Gastroesophageal sphincter (tissue), 3 donors: ENCODE results near the gene TMCC1.
A peak's percentile ranks its signal among the peaks of the same experiment; 100 is the strongest.

Source experiments
- POLR2A ChIP-seq, 2 donors: fragments of 450-650 bp; IDR thresholded peaks; one replicate each; pipeline ENCODE4 v1.6.1; 2017; ENCODE audit warnings: antibody characterized with exemption in 2 of 2, mild to moderate bottlenecking in 2 of 2, moderate library complexity in 1 of 2
- POLR2AphosphoS5 ChIP-seq: sonication (generic); formaldehyde crosslinking; IDR thresholded peaks from one replicate; pipeline ENCODE4 v1.6.1; 2017; ENCODE audit warnings: antibody characterized with exemption
- TF ChIP-seq, protein P1 (sequence below), 4 experiments: fragments of 200-600 bp in 2 of 4; fragments of 450-650 bp in 2 of 4; sonication (generic) in 1 of 4; IDR thresholded peaks; one replicate each; pipeline ENCODE4 v1.5.1; 2017 to 2019; ENCODE audit warnings: antibody characterized with exemption in 4 of 4, mild to moderate bottlenecking in 2 of 4, moderate library complexity in 2 of 4

- TF ChIP-seq, protein P1, sequence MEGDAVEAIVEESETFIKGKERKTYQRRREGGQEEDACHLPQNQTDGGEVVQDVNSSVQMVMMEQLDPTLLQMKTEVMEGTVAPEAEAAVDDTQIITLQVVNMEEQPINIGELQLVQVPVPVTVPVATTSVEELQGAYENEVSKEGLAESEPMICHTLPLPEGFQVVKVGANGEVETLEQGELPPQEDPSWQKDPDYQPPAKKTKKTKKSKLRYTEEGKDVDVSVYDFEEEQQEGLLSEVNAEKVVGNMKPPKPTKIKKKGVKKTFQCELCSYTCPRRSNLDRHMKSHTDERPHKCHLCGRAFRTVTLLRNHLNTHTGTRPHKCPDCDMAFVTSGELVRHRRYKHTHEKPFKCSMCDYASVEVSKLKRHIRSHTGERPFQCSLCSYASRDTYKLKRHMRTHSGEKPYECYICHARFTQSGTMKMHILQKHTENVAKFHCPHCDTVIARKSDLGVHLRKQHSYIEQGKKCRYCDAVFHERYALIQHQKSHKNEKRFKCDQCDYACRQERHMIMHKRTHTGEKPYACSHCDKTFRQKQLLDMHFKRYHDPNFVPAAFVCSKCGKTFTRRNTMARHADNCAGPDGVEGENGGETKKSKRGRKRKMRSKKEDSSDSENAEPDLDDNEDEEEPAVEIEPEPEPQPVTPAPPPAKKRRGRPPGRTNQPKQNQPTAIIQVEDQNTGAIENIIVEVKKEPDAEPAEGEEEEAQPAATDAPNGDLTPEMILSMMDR (IDR thresholded peaks at IDR 0.05): peak in 1 of 4 experiments; percentile 18
- no peak for TF ChIP-seq POLR2AphosphoS5
- TF ChIP-seq POLR2A (IDR thresholded peaks at IDR 0.05): no peak
These were observed 44.8 kb upstream of the TMCC1 start for GRCh38 chr3:129938140-129938930.
